AG09309 (cell line): Measurements from ENCODE around the gene BRD9.

Experiments used
- DNase-seq: peaks from one replicate; pipeline ENCODE4 v3.0.0-alpha.2; 2010; ENCODE audit warnings: low read depth
- H3K4me3 ChIP-seq: 2 replicates; pipeline ENCODE4 v1.5.1; 2011; ENCODE audit warnings: mild to moderate bottlenecking, low read depth, low read length, moderate library complexity; ENCODE audit not compliant: control insufficient read depth
- TF ChIP-seq, protein P1 (sequence below): IDR thresholded peaks from 2 replicates; pipeline ENCODE4 v1.5.1; 2011; ENCODE audit warnings: mild to moderate bottlenecking, low read depth, low read length, inconsistent platforms; ENCODE audit not compliant: insufficient read depth, control insufficient read depth; ENCODE audit errors: missing control alignments

BRD9 gene

GRCh38 chr5:914612-915011 is 22.0 kb upstream of the BRD9 start:
- DNase-seq, result no peak
- H3K4me3 ChIP-seq, result no peak overlapping the region
- TF ChIP-seq, protein P1, sequence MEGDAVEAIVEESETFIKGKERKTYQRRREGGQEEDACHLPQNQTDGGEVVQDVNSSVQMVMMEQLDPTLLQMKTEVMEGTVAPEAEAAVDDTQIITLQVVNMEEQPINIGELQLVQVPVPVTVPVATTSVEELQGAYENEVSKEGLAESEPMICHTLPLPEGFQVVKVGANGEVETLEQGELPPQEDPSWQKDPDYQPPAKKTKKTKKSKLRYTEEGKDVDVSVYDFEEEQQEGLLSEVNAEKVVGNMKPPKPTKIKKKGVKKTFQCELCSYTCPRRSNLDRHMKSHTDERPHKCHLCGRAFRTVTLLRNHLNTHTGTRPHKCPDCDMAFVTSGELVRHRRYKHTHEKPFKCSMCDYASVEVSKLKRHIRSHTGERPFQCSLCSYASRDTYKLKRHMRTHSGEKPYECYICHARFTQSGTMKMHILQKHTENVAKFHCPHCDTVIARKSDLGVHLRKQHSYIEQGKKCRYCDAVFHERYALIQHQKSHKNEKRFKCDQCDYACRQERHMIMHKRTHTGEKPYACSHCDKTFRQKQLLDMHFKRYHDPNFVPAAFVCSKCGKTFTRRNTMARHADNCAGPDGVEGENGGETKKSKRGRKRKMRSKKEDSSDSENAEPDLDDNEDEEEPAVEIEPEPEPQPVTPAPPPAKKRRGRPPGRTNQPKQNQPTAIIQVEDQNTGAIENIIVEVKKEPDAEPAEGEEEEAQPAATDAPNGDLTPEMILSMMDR, result no peak

DNA sequence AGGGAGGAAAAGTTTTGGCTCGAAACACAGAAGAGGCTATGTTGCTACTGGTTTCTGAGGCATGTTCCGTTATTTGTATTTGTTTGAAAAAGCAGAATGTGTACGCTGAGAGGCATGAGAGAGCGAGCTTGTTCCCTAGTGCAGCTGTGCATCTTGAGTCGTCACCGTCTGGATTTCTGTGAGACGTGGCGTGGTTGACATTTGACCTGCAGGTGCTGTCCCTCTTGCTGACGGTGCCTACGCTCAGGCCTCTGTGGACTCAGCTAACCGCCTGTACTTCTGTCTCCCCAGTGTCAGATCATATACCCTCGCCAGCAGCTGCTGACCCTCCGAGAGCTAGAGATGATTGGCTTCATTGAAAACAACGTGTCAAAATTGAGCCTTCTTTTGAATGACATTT is 21.6 kb upstream of the BRD9 start:
- no peak overlapping the region for H3K4me3 ChIP-seq
- TF ChIP-seq, protein P1, result no peak
- DNase-seq, result no peak

- TF ChIP-seq, protein P1, result peak; percentile 33
- H3K4me3 ChIP-seq, result no peak overlapping the region
- peak; percentile 87 for DNase-seq
These were observed 19.9 kb upstream of the BRD9 start for GRCh38 chr5:912280-913091.

DNA sequence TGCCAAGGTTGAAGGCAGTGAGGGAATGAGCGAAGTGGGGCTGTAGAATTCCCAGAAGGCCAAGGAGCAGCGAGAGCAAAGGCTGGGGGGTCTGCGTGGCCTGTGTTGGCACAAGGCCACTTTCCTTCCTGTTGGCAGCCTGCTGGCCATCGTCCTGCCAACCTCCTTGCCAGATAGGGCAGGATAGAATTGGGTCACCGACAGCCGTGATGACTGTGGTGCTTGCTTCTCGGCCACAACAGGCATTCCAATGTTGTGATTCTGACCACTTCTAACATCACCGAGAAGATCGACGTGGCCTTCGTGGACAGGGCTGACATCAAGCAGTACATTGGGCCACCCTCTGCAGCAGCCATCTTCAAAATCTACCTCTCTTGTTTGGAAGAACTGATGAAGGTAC is 19.0 kb upstream of the BRD9 start:
- peak; percentile 52 for DNase-seq
- H3K4me3 ChIP-seq, result no peak overlapping the region
- TF ChIP-seq, protein P1, result no peak

DNA sequence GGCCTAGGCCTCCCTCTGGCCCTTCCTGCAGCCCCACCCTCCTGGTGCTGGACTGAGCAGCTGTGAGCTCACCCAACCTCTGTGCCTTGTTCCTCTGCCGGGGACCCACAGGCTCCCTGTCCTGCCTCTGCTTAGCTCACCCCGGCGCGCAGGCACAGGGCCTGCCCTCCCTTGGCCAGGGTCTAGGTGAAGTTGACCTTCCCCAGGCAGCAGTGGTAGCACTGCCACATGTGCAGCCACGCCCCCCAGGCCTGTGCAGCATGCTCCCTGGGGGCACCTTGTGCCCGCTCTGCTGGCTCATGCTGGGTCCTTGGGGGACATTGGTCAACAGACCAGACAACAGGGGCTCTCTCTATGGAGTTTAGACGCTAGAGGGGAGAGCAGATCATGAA is 18.2 kb upstream of the BRD9 start:
- H3K4me3 ChIP-seq, result no peak overlapping the region
- DNase-seq, result no peak
- TF ChIP-seq, protein P1, result no peak

GRCh38 chr5:909994-910768 is 17.6 kb upstream of the BRD9 start:
- no peak for DNase-seq
- TF ChIP-seq, protein P1, result no peak
- H3K4me3 ChIP-seq, result no peak overlapping the region
